ENCODE results near the gene CYSTM1.

DNA sequence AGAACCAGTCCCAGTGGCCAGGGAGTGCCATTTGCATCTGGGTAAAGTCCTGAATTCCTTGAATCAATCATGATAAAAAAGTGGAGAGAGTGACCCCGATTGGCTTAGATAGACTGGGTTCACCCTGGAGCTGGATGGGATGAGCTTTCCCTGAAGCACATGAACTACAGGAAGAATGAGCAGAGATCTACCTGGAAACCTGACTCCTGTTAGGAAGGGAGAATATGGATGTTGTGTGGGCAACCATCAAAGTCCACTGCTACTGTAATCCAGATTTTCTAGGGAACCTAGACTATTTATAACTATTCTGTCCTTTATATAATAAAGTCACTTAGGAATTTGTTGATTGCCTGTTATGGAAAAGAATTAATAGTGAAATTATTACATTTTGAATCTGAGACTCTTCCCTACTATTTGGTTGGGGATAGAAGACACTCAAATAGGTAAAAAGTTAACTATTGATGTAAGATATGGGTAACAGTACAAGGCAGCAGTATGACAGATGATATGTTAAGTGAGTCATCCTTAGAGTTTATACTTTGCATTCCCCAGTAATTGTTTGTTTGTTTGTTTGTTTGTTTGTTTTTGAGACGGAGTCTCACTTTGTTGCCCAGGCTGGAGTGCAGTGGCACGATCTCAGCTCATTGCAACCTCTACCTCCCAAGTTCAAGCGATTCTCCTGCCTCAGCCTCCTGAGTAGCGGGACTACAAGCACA is 17.9 kb downstream of the CYSTM1 start:
- TF ChIP-seq, protein P1, sequence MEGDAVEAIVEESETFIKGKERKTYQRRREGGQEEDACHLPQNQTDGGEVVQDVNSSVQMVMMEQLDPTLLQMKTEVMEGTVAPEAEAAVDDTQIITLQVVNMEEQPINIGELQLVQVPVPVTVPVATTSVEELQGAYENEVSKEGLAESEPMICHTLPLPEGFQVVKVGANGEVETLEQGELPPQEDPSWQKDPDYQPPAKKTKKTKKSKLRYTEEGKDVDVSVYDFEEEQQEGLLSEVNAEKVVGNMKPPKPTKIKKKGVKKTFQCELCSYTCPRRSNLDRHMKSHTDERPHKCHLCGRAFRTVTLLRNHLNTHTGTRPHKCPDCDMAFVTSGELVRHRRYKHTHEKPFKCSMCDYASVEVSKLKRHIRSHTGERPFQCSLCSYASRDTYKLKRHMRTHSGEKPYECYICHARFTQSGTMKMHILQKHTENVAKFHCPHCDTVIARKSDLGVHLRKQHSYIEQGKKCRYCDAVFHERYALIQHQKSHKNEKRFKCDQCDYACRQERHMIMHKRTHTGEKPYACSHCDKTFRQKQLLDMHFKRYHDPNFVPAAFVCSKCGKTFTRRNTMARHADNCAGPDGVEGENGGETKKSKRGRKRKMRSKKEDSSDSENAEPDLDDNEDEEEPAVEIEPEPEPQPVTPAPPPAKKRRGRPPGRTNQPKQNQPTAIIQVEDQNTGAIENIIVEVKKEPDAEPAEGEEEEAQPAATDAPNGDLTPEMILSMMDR (IDR thresholded peaks at IDR 0.05), result no peak
- TF ChIP-seq POLR2A (IDR thresholded peaks at IDR 0.05) (no peak), EP300 (IDR thresholded peaks at IDR 0.05) (no peak)
